ENCODE data around the gene MEDAG. TPM values are rescaled to one million over a fixed set of nuclear protein-coding genes. Genes with fewer than 3 reads are reported as not detected.

MEDAG gene
- polyA plus RNA-seq, 1 of the 3 experiments (the other 2 are of a cell fraction): not detected

DNA sequence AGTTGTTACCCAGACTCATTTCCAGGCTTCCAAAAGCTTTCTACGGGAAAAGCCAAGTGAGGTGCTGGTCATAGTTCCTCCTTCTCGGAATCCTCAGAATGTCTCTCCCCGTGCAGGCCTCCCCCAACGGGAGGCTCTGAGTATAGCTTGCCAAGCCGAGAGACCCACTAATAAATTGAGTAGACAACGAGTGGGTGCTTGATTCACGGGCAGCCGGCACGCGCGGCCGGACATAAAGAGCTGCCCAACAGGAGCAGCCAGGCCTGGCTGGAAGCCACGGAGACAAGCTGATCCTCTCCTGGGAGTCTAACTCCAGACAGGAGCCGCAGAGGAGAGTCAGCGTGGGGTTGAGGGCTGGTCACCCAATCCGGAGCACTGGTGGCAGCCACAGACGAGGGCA lies 43.4 kb upstream of the MEDAG start:
- 82% methylated on average over 14 of the region's 17 CpGs for WGBS (ENCODE audit: low lambda C conversion rate)
- Histone ChIP-seq H3K4me3 (ENCODE audit: low read depth in 2 of 2, low read length in 1 of 2) (no peak overlapping the region), H3K27me3 (ENCODE audit: insufficient read depth) (no peaks in the 10 kb centered on the region), H3K9me2 (no peaks in the 10 kb centered on the region), H4K20me1 (ENCODE audit: insufficient read depth) (no peaks in the 10 kb centered on the region), H3K27ac (ENCODE audit: low read depth in 2 of 2, low read length in 1 of 2) (no peak overlapping the region), H2AFZ (ENCODE audit: low read depth) (no peak overlapping the region), H3K4me1 (ENCODE audit: control insufficient read depth in 1 of 2, insufficient read depth in 2 of 2, low read depth in 1 of 2, low read length in 1 of 2) (peaks cover 31 to 39% of the 10 kb centered on the region in 2 experiments), H3K4me2 (no peak overlapping the region), H3K79me2 (ENCODE audit: insufficient read depth) (no peaks in the 10 kb centered on the region), H3K9ac (no peak overlapping the region), H3F3A (replicated peaks; ENCODE audit: insufficient read depth) (peaks cover 30% of the 10 kb centered on the region), H3K36me3 (replicated peaks in 1 of 2; ENCODE audit: control insufficient read depth in 1 of 2, insufficient read depth in 2 of 2, low read length in 1 of 2) (no peaks in the 10 kb centered on the region), H3K9me3 (no peaks in the 10 kb centered on the region)
- no peak for DNase-seq
- ChIA-PET POLR2A (no interaction called here), CTCF (interaction anchor here (1.3 to 1.4 kb wide), 2 partner anchors 9 kb away, joined by 4 read pairs; no protein-coding TSS in a partner anchor)
- TF ChIP-seq RFX5 (IDR thresholded peaks at IDR 0.05; ENCODE audit: low read length): no peak
- TF ChIP-seq, protein P1, sequence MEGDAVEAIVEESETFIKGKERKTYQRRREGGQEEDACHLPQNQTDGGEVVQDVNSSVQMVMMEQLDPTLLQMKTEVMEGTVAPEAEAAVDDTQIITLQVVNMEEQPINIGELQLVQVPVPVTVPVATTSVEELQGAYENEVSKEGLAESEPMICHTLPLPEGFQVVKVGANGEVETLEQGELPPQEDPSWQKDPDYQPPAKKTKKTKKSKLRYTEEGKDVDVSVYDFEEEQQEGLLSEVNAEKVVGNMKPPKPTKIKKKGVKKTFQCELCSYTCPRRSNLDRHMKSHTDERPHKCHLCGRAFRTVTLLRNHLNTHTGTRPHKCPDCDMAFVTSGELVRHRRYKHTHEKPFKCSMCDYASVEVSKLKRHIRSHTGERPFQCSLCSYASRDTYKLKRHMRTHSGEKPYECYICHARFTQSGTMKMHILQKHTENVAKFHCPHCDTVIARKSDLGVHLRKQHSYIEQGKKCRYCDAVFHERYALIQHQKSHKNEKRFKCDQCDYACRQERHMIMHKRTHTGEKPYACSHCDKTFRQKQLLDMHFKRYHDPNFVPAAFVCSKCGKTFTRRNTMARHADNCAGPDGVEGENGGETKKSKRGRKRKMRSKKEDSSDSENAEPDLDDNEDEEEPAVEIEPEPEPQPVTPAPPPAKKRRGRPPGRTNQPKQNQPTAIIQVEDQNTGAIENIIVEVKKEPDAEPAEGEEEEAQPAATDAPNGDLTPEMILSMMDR (IDR thresholded peaks at IDR 0.05): no peak
- no peak for TF ChIP-seq FOXJ3 (CRISPR knock-in tag; IDR thresholded peaks at IDR 0.05)
- TF ChIP-seq EZH2phosphoT487 (IDR thresholded peaks at IDR 0.05; ENCODE audit: borderline replicate concordance, low read depth): no peak
- no peak for TF ChIP-seq MEF2A (IDR thresholded peaks at IDR 0.05; ENCODE audit: borderline replicate concordance, low read depth)
- no peak for TF ChIP-seq TCF12 (IDR thresholded peaks at IDR 0.05)

DNA sequence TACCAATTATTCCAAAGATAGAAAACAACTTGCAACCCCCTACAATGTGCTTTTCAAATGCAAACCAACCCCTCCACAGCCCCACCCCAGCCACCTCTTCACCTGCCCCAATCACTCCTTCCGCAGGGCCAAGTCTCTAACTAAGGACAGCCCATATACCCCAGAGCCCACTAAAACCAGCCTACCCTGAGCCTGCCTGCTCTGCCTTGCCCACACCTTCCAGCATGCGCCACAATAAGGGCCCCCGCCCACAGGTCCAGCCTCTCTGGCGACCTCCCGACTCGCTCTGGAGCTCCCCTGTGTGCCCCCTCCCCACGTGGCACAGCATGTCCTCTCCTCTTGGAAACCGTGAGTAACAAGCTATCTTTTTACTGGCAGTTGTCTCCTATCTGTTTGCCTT lies 42.8 kb upstream of the MEDAG start:
- Histone ChIP-seq H4K20me1 (ENCODE audit: insufficient read depth) (no peaks in the 10 kb centered on the region), H3K27me3 (ENCODE audit: insufficient read depth) (no peaks in the 10 kb centered on the region), H3K79me2 (ENCODE audit: insufficient read depth) (no peaks in the 10 kb centered on the region), H3K36me3 (replicated peaks in 1 of 2; ENCODE audit: control insufficient read depth in 1 of 2, insufficient read depth in 2 of 2, low read length in 1 of 2) (no peaks in the 10 kb centered on the region), H3K9me3 (no peaks in the 10 kb centered on the region), H2AFZ (ENCODE audit: low read depth) (no peak overlapping the region), H3K4me3 (ENCODE audit: low read depth in 2 of 2, low read length in 1 of 2) (no peak overlapping the region), H3K9ac (no peak overlapping the region), H3K4me2 (no peak overlapping the region), H3K4me1 (ENCODE audit: control insufficient read depth in 1 of 2, insufficient read depth in 2 of 2, low read depth in 1 of 2, low read length in 1 of 2) (peaks cover 31 to 41% of the 10 kb centered on the region in 2 experiments), H3F3A (replicated peaks; ENCODE audit: insufficient read depth) (peaks cover 30% of the 10 kb centered on the region), H3K9me2 (no peaks in the 10 kb centered on the region), H3K27ac (ENCODE audit: low read depth in 2 of 2, low read length in 1 of 2) (peak overlapping the region in 1 of 2 experiments; percentile 97; a peak in 2 of 4 replicates)
- TF ChIP-seq EP300 (IDR thresholded peaks at IDR 0.05; ENCODE audit: borderline replicate concordance in 1 of 2, low read depth in 1 of 2, low read length in 1 of 2) (no peak), FOXJ3 (CRISPR knock-in tag; IDR thresholded peaks at IDR 0.05) (no peak), FOSL2 (IDR thresholded peaks at IDR 0.05; ENCODE audit: borderline replicate concordance, low read depth) (no peak), RCOR1 (IDR thresholded peaks at IDR 0.05; ENCODE audit: low read length) (no peak), GABPA (IDR thresholded peaks at IDR 0.05; ENCODE audit: low read depth) (no peak), RAD21 (IDR thresholded peaks at IDR 0.05; ENCODE audit: low read length) (no peak)
- TF ChIP-seq, protein P1 (IDR thresholded peaks at IDR 0.05): no peak
- TF ChIP-seq, protein P2, sequence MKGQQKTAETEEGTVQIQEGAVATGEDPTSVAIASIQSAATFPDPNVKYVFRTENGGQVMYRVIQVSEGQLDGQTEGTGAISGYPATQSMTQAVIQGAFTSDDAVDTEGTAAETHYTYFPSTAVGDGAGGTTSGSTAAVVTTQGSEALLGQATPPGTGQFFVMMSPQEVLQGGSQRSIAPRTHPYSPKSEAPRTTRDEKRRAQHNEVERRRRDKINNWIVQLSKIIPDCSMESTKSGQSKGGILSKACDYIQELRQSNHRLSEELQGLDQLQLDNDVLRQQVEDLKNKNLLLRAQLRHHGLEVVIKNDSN (IDR thresholded peaks at IDR 0.05; ENCODE audit: borderline replicate concordance, low read depth): no peak
- TF ChIP-seq, protein P3, sequence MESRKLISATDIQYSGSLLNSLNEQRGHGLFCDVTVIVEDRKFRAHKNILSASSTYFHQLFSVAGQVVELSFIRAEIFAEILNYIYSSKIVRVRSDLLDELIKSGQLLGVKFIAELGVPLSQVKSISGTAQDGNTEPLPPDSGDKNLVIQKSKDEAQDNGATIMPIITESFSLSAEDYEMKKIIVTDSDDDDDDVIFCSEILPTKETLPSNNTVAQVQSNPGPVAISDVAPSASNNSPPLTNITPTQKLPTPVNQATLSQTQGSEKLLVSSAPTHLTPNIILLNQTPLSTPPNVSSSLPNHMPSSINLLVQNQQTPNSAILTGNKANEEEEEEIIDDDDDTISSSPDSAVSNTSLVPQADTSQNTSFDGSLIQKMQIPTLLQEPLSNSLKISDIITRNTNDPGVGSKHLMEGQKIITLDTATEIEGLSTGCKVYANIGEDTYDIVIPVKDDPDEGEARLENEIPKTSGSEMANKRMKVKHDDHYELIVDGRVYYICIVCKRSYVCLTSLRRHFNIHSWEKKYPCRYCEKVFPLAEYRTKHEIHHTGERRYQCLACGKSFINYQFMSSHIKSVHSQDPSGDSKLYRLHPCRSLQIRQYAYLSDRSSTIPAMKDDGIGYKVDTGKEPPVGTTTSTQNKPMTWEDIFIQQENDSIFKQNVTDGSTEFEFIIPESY (IDR thresholded peaks at IDR 0.05; ENCODE audit: borderline replicate concordance, low read depth): no peak
- TF ChIP-seq, protein P4, sequence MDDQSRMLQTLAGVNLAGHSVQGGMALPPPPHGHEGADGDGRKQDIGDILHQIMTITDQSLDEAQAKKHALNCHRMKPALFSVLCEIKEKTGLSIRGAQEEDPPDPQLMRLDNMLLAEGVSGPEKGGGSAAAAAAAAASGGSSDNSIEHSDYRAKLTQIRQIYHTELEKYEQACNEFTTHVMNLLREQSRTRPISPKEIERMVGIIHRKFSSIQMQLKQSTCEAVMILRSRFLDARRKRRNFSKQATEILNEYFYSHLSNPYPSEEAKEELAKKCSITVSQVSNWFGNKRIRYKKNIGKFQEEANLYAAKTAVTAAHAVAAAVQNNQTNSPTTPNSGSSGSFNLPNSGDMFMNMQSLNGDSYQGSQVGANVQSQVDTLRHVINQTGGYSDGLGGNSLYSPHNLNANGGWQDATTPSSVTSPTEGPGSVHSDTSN (IDR thresholded peaks at IDR 0.05): no peak
- TF ChIP-seq, protein P5, sequence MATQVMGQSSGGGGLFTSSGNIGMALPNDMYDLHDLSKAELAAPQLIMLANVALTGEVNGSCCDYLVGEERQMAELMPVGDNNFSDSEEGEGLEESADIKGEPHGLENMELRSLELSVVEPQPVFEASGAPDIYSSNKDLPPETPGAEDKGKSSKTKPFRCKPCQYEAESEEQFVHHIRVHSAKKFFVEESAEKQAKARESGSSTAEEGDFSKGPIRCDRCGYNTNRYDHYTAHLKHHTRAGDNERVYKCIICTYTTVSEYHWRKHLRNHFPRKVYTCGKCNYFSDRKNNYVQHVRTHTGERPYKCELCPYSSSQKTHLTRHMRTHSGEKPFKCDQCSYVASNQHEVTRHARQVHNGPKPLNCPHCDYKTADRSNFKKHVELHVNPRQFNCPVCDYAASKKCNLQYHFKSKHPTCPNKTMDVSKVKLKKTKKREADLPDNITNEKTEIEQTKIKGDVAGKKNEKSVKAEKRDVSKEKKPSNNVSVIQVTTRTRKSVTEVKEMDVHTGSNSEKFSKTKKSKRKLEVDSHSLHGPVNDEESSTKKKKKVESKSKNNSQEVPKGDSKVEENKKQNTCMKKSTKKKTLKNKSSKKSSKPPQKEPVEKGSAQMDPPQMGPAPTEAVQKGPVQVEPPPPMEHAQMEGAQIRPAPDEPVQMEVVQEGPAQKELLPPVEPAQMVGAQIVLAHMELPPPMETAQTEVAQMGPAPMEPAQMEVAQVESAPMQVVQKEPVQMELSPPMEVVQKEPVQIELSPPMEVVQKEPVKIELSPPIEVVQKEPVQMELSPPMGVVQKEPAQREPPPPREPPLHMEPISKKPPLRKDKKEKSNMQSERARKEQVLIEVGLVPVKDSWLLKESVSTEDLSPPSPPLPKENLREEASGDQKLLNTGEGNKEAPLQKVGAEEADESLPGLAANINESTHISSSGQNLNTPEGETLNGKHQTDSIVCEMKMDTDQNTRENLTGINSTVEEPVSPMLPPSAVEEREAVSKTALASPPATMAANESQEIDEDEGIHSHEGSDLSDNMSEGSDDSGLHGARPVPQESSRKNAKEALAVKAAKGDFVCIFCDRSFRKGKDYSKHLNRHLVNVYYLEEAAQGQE (IDR thresholded peaks at IDR 0.05; ENCODE audit: low read depth, low read length): no peak
- CTCF ChIA-PET: interaction anchor here (1.3 to 1.4 kb wide), 2 partner anchors 9 kb away, joined by 4 read pairs; no protein-coding TSS in a partner anchor
- DNase-seq: no peak
- POLR2A ChIA-PET: no interaction called here
- WGBS (ENCODE audit: low lambda C conversion rate): 87% methylated on average over 8 of the region's 8 CpGs
